ENCODE measurements around the gene MOCOS. TPM values are rescaled to one million over a fixed set of nuclear protein-coding genes. Genes with fewer than 3 reads are reported as not detected.

Gene MOCOS
- total RNA-seq, 1 experiment from 2014 or later = 12.1 TPM

DNA sequence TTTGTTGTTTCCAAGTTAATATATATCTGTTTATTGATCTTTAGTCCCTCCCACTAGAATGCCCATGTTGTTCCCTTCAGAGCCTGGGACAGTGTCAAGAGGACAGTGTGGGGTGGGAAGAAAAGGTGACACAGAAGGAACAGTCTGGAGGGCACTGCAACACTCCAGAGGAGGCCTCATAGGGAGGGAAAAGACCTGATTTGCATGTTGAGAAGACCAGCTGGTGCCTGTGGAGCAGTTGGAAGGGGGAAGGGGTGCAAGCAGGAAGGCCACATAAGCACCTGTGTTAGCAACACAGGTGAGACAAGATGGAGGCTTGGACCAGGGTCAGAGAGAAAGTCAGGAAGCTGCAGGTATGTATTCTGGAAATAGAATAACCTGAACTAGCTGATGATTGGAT lies 62.1 kb downstream of the MOCOS start:
- Histone ChIP-seq H3K9me3 (ENCODE audit: control insufficient read depth in 1 of 2, insufficient read depth in 1 of 2, low read depth in 1 of 2, low read length in 2 of 2) (0 out of 4 replicates have a peak, but pooled peaks cover 0 to 5% of the 10 kb centered on the region in 2 experiments), H3K9ac (ENCODE audit: low read length) (no peak overlapping the region), H2AFZ (ENCODE audit: low read depth, low read length, poor library complexity, severe bottlenecking) (no peak overlapping the region), H3K79me2 (ENCODE audit: insufficient read depth, low read length) (no peaks in the 10 kb centered on the region), H3K4me3 (replicated peaks in 1 of 2; ENCODE audit: low read depth in 1 of 2, low read length in 2 of 2) (no peak overlapping the region), H3K9me2 (ENCODE audit: insufficient read depth) (no peaks in the 10 kb centered on the region), H3K27ac (ENCODE audit: low read depth, low read length) (no peak overlapping the region), H3K36me3 (ENCODE audit: control insufficient read depth in 1 of 2, insufficient read depth in 2 of 2, low read length in 2 of 2) (0 out of 4 replicates have a peak, but pooled peaks cover 0 to 4% of the 10 kb centered on the region in 2 experiments), H4K20me1 (ENCODE audit: insufficient read depth) (no peaks in the 10 kb centered on the region), H3K4me2 (ENCODE audit: low read length) (no peak overlapping the region), H3K4me1 (ENCODE audit: control insufficient read depth in 1 of 2, insufficient read depth in 2 of 2, low read length in 2 of 2) (no peaks in the 10 kb centered on the region), H3K27me3 (ENCODE audit: insufficient read depth, low read length) (no peaks in the 10 kb centered on the region)
- TF ChIP-seq CBX3 (IDR thresholded peaks at IDR 0.05; ENCODE audit: low read depth) = no peak
- TF ChIP-seq, protein P1, sequence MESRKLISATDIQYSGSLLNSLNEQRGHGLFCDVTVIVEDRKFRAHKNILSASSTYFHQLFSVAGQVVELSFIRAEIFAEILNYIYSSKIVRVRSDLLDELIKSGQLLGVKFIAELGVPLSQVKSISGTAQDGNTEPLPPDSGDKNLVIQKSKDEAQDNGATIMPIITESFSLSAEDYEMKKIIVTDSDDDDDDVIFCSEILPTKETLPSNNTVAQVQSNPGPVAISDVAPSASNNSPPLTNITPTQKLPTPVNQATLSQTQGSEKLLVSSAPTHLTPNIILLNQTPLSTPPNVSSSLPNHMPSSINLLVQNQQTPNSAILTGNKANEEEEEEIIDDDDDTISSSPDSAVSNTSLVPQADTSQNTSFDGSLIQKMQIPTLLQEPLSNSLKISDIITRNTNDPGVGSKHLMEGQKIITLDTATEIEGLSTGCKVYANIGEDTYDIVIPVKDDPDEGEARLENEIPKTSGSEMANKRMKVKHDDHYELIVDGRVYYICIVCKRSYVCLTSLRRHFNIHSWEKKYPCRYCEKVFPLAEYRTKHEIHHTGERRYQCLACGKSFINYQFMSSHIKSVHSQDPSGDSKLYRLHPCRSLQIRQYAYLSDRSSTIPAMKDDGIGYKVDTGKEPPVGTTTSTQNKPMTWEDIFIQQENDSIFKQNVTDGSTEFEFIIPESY (IDR thresholded peaks at IDR 0.05; ENCODE audit: extremely low read depth, insufficient replicate concordance, low read length) = no peak
- no peak for TF ChIP-seq SIN3A (IDR thresholded peaks at IDR 0.05; ENCODE audit: low read depth)
- TF ChIP-seq RAD21 (IDR thresholded peaks at IDR 0.05; ENCODE audit: low read depth) = no peak
- TF ChIP-seq EZH2phosphoT487 (IDR thresholded peaks at IDR 0.05; ENCODE audit: borderline replicate concordance) = no peak
- TF ChIP-seq, protein P2, sequence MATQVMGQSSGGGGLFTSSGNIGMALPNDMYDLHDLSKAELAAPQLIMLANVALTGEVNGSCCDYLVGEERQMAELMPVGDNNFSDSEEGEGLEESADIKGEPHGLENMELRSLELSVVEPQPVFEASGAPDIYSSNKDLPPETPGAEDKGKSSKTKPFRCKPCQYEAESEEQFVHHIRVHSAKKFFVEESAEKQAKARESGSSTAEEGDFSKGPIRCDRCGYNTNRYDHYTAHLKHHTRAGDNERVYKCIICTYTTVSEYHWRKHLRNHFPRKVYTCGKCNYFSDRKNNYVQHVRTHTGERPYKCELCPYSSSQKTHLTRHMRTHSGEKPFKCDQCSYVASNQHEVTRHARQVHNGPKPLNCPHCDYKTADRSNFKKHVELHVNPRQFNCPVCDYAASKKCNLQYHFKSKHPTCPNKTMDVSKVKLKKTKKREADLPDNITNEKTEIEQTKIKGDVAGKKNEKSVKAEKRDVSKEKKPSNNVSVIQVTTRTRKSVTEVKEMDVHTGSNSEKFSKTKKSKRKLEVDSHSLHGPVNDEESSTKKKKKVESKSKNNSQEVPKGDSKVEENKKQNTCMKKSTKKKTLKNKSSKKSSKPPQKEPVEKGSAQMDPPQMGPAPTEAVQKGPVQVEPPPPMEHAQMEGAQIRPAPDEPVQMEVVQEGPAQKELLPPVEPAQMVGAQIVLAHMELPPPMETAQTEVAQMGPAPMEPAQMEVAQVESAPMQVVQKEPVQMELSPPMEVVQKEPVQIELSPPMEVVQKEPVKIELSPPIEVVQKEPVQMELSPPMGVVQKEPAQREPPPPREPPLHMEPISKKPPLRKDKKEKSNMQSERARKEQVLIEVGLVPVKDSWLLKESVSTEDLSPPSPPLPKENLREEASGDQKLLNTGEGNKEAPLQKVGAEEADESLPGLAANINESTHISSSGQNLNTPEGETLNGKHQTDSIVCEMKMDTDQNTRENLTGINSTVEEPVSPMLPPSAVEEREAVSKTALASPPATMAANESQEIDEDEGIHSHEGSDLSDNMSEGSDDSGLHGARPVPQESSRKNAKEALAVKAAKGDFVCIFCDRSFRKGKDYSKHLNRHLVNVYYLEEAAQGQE (IDR thresholded peaks at IDR 0.05; ENCODE audit: low read depth) = no peak
- TF ChIP-seq YY1 (IDR thresholded peaks at IDR 0.05; ENCODE audit: extremely low read depth, insufficient replicate concordance, low read depth, low read length) = no peak
- TF ChIP-seq SP1 (IDR thresholded peaks at IDR 0.05; ENCODE audit: low read depth) = no peak
- no peak for TF ChIP-seq POLR2AphosphoS5 (IDR thresholded peaks at IDR 0.05; ENCODE audit: low read depth, low read length)
- TF ChIP-seq CEBPB (IDR thresholded peaks at IDR 0.05; ENCODE audit: low read depth) = no peak
- no peak for TF ChIP-seq JUND (IDR thresholded peaks at IDR 0.05)
- TF ChIP-seq FOSL1 (IDR thresholded peaks at IDR 0.05; ENCODE audit: low read depth) = no peak
- TF ChIP-seq, protein P3, sequence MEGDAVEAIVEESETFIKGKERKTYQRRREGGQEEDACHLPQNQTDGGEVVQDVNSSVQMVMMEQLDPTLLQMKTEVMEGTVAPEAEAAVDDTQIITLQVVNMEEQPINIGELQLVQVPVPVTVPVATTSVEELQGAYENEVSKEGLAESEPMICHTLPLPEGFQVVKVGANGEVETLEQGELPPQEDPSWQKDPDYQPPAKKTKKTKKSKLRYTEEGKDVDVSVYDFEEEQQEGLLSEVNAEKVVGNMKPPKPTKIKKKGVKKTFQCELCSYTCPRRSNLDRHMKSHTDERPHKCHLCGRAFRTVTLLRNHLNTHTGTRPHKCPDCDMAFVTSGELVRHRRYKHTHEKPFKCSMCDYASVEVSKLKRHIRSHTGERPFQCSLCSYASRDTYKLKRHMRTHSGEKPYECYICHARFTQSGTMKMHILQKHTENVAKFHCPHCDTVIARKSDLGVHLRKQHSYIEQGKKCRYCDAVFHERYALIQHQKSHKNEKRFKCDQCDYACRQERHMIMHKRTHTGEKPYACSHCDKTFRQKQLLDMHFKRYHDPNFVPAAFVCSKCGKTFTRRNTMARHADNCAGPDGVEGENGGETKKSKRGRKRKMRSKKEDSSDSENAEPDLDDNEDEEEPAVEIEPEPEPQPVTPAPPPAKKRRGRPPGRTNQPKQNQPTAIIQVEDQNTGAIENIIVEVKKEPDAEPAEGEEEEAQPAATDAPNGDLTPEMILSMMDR (IDR thresholded peaks at IDR 0.05 in 2 of 3, conservative IDR thresholded peaks at IDR 0.05 in 1 of 3; ENCODE audit: borderline replicate concordance in 1 of 3, insufficient read depth in 1 of 3, low read depth in 2 of 3, low read length in 2 of 3) = no peak
- TF ChIP-seq, protein P4, sequence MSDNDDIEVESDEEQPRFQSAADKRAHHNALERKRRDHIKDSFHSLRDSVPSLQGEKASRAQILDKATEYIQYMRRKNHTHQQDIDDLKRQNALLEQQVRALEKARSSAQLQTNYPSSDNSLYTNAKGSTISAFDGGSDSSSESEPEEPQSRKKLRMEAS (IDR thresholded peaks at IDR 0.05) = no peak
- TF ChIP-seq ZFX (IDR thresholded peaks at IDR 0.05) = no peak
- TF ChIP-seq TCF7L2 (IDR thresholded peaks at IDR 0.05; ENCODE audit: borderline replicate concordance, extremely low read depth, insufficient read depth, insufficient read length) = no peak
- no peak for TF ChIP-seq EZH2 (IDR thresholded peaks at IDR 0.05)
- TF ChIP-seq ELF1 (IDR thresholded peaks at IDR 0.05; ENCODE audit: borderline replicate concordance, low read depth) = no peak
- no peak for TF ChIP-seq SRF (IDR thresholded peaks at IDR 0.05; ENCODE audit: low read depth)
- DNase-seq (ENCODE audit: low read depth, low spot score) (no peak), ATAC-seq (no peak)
- intact Hi-C loops (cut with micrococcal nuclease) = no loop called here
- RAD21 ChIA-PET (ENCODE audit: low non-redundant PET in 1 of 2, low total read pairs in 2 of 2, uncharacterized antibody in 2 of 2, unreplicated experiment in 2 of 2) = no interaction called here
- no TSS peak for BruUV-seq (replicated peaks)
- POLR2A ChIA-PET = no interaction called here
- CTCF ChIA-PET = no interaction called here
